ENCODE data around the gene MYOT. TPM values are rescaled to one million over a fixed set of nuclear protein-coding genes. Genes with fewer than 3 reads are reported as not detected.

Gene MYOT
- total RNA-seq, 1 experiment from 2014 or later: not detected

GRCh38 chr5:137887831-137888230 lies 20.2 kb downstream of the MYOT start:
- Mint-ChIP-seq H3K27me3 (ENCODE audit: low read depth) (no peaks in the 10 kb centered on the region), H3K36me3 (no peaks in the 10 kb centered on the region)
- no peak for ATAC-seq

GRCh38 chr5:137888466-137888862 lies 20.8 kb downstream of the MYOT start:
- Mint-ChIP-seq H3K27me3 (ENCODE audit: low read depth) (no peaks in the 10 kb centered on the region), H3K4me3 (peak overlapping the region; percentile 65), H3K4me1 (peaks cover 13% of the 10 kb centered on the region), H3K27ac (0 out of 2 replicates have a peak overlapping the region, but pooled peaks have one; percentile 54), H3K9me3 (0 out of 2 replicates have a peak, but pooled peaks cover 3% of the 10 kb centered on the region), H3K36me3 (no peaks in the 10 kb centered on the region)
- POLR2A ChIA-PET: interaction anchor here (0.6 to 1.2 kb wide), 4 partner anchors 56 to 145 kb away, joined by 3 to 8 read pairs (median 4); partner anchors contain the start of genes FAM13B and HNRNPA0
- DNase-seq (ENCODE audit: low spot score) (no peak), ATAC-seq (no peak)
- TF ChIP-seq ESRRA (CRISPR knock-in tag; IDR thresholded peaks at IDR 0.05; ENCODE audit: borderline replicate concordance) (no peak), ATF1 (CRISPR knock-in tag; IDR thresholded peaks at IDR 0.05) (no peak), CREM (CRISPR knock-in tag; IDR thresholded peaks at IDR 0.05) (no peak), RELA (CRISPR knock-in tag; IDR thresholded peaks at IDR 0.05; ENCODE audit: borderline replicate concordance) (no peak), EMX1 (CRISPR knock-in tag; IDR thresholded peaks at IDR 0.05) (no peak), ELF4 (CRISPR knock-in tag; IDR thresholded peaks at IDR 0.05; ENCODE audit: low read depth) (no peak), IRF2 (CRISPR knock-in tag; IDR thresholded peaks at IDR 0.05; ENCODE audit: borderline replicate concordance, low read depth) (no peak), HMGA2 (CRISPR knock-in tag; IDR thresholded peaks at IDR 0.05) (no peak), ZNF317 (CRISPR knock-in tag; IDR thresholded peaks at IDR 0.05; ENCODE audit: borderline replicate concordance, low read depth) (no peak), GTF2I (CRISPR knock-in tag; conservative IDR thresholded peaks at IDR 0.05) (no peak)
- TF ChIP-seq, protein P1, sequence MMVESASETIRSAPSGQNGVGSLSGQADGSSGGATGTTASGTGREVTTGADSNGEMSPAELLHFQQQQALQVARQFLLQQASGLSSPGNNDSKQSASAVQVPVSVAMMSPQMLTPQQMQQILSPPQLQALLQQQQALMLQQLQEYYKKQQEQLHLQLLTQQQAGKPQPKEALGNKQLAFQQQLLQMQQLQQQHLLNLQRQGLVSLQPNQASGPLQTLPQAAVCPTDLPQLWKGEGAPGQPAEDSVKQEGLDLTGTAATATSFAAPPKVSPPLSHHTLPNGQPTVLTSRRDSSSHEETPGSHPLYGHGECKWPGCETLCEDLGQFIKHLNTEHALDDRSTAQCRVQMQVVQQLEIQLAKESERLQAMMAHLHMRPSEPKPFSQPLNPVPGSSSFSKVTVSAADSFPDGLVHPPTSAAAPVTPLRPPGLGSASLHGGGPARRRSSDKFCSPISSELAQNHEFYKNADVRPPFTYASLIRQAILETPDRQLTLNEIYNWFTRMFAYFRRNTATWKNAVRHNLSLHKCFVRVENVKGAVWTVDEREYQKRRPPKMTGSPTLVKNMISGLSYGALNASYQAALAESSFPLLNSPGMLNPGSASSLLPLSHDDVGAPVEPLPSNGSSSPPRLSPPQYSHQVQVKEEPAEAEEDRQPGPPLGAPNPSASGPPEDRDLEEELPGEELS (CRISPR knock-in tag; IDR thresholded peaks at IDR 0.05): no peak
- TF ChIP-seq, protein P2, sequence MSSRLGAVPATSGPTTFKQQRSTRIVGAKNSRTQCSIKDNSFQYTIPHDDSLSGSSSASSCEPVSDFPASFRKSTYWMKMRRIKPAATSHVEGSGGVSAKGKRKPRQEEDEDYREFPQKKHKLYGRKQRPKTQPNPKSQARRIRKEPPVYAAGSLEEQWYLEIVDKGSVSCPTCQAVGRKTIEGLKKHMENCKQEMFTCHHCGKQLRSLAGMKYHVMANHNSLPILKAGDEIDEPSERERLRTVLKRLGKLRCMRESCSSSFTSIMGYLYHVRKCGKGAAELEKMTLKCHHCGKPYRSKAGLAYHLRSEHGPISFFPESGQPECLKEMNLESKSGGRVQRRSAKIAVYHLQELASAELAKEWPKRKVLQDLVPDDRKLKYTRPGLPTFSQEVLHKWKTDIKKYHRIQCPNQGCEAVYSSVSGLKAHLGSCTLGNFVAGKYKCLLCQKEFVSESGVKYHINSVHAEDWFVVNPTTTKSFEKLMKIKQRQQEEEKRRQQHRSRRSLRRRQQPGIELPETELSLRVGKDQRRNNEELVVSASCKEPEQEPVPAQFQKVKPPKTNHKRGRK (CRISPR knock-in tag; IDR thresholded peaks at IDR 0.05; ENCODE audit: borderline replicate concordance): no peak
- CTCF ChIA-PET: interaction anchor here (0.6 to 3.5 kb wide), 8 partner anchors 9 to 259 kb away, joined by 3 to 20 read pairs (median 6); no protein-coding TSS in a partner anchor

More at GRCh38 chr5:137887831-137888230, 20.2 kb downstream of the MYOT start:
- DNase-seq (ENCODE audit: low spot score): no peak
- no peak overlapping the region for H3K4me3 Mint-ChIP-seq
- no peak overlapping the region for H3K27ac Mint-ChIP-seq
- CTCF ChIA-PET: interaction anchor here (0.8 to 3.5 kb wide), 6 partner anchors 37 to 258 kb away, joined by 3 to 20 read pairs (median 7); no protein-coding TSS in a partner anchor
- POLR2A ChIA-PET: interaction anchor here (0.6 kb wide), 1 partner anchor 57 kb away, joined by 5 read pairs; no protein-coding TSS in a partner anchor
- 0 out of 2 replicates have a peak, but pooled peaks cover 3% of the 10 kb centered on the region for H3K9me3 Mint-ChIP-seq
- peaks cover 13% of the 10 kb centered on the region for H3K4me1 Mint-ChIP-seq
- no peak for TF ChIP-seq CREB1 (CRISPR knock-in tag; IDR thresholded peaks at IDR 0.05)
- TF ChIP-seq GRHL2 (CRISPR knock-in tag; IDR thresholded peaks at IDR 0.05; ENCODE audit: insufficient replicate concordance, severe bottlenecking): no peak
- TF ChIP-seq ZNF138 (CRISPR knock-in tag; conservative IDR thresholded peaks at IDR 0.05): no peak

GRCh38 chr5:137888863-137889759 lies 21.5 kb downstream of the MYOT start, which contains the start of gene PKD2L2:
Gene PKD2L2, plus strand, starts transcription at chr5:137889457. Its CDS starts 35 bp downstream, at chr5:137889492.
- Mint-ChIP-seq H3K27ac (peak within 1 kb of the TSS; percentile 54; the same call in 1 of the 2 replicates), H3K4me1 (peaks cover 13% of the 10 kb centered on the region), H3K9me3 (0 out of 2 replicates have a peak, but pooled peaks cover 3% of the 10 kb centered on the region), H3K27me3 (ENCODE audit: low read depth) (no peaks in the 10 kb centered on the region), H3K36me3 (no peaks in the 10 kb centered on the region), H3K4me3 (peak within 1 kb of the TSS; percentile 65)
- DNase-seq (ENCODE audit: low spot score): peak; percentile 83
- POLR2A ChIA-PET: interaction anchor here (0.8 to 1.2 kb wide), 3 partner anchors 136 to 144 kb away, joined by 3 to 8 read pairs (median 3); partner anchors contain the start of genes FAM13B and HNRNPA0
- CTCF ChIA-PET: interaction anchor here (0.6 to 3.5 kb wide), 11 partner anchors 8 to 259 kb away, joined by 3 to 20 read pairs (median 5); no protein-coding TSS in a partner anchor
- peak; percentile 97 for ATAC-seq
- TF ChIP-seq, protein P3, sequence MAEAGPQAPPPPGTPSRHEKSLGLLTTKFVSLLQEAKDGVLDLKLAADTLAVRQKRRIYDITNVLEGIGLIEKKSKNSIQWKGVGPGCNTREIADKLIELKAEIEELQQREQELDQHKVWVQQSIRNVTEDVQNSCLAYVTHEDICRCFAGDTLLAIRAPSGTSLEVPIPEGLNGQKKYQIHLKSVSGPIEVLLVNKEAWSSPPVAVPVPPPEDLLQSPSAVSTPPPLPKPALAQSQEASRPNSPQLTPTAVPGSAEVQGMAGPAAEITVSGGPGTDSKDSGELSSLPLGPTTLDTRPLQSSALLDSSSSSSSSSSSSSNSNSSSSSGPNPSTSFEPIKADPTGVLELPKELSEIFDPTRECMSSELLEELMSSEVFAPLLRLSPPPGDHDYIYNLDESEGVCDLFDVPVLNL (CRISPR knock-in tag; IDR thresholded peaks at IDR 0.05; ENCODE audit: borderline replicate concordance, low read depth): 0 out of 2 replicates have a peak, but pooled peaks have one; percentile 17
- TF ChIP-seq ZBTB21 (CRISPR knock-in tag; IDR thresholded peaks at IDR 0.05; ENCODE audit: borderline replicate concordance) (no peak), TCF7 (CRISPR knock-in tag; IDR thresholded peaks at IDR 0.05; ENCODE audit: low read depth) (no peak), CTCF (IDR thresholded peaks at IDR 0.05) (no peak), ESRRA (CRISPR knock-in tag; IDR thresholded peaks at IDR 0.05; ENCODE audit: borderline replicate concordance) (no peak), SMAD3 (CRISPR knock-in tag; IDR thresholded peaks at IDR 0.05; ENCODE audit: borderline replicate concordance) (no peak), HMGA2 (CRISPR knock-in tag; IDR thresholded peaks at IDR 0.05) (no peak)
- TF ChIP-seq, protein P4, sequence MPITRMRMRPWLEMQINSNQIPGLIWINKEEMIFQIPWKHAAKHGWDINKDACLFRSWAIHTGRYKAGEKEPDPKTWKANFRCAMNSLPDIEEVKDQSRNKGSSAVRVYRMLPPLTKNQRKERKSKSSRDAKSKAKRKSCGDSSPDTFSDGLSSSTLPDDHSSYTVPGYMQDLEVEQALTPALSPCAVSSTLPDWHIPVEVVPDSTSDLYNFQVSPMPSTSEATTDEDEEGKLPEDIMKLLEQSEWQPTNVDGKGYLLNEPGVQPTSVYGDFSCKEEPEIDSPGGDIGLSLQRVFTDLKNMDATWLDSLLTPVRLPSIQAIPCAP (CRISPR knock-in tag; IDR thresholded peaks at IDR 0.05): peak; percentile 29; the same call in 1 of the 2 replicates
